SK-N-SH (cell line): Measurements from ENCODE around the gene NKAIN4. TPM values are rescaled to one million over a fixed set of nuclear protein-coding genes. Genes with fewer than 3 reads are reported as not detected.

Experiments
- CTCF ChIA-PET: fragments of 300-600, 350-600 bp; formaldehyde crosslinking; extraction: SDS; loops from one replicate; lab custom pipeline; 2021; lab: Yijun Ruan, JAX
- POLR2A ChIA-PET: fragments of 350-600 bp; sonication (Branson Sonifier 250); formaldehyde crosslinking; extraction: SDS; loops from one replicate; lab custom pipeline; 2020; ENCODE audit warnings: antibody characterized with exemption, inconsistent platforms; lab: Yijun Ruan, JAX
- DNase-seq: peaks from one replicate; pipeline ENCODE4 v3.0.0; 2012
- H2AFZ ChIP-seq: fragments of 200-600 bp; sonication (generic); 2 replicates; pipeline ENCODE4 v1.8.1; 2016; ENCODE audit warnings: antibody characterized with exemption, mild to moderate bottlenecking, low read depth
- H3F3A ChIP-seq: fragments of 200-600 bp; sonication (generic); replicated peaks from 2 replicates; pipeline ENCODE3; 2016; ENCODE audit warnings: antibody characterized with exemption, mild to moderate bottlenecking; ENCODE audit not compliant: insufficient read depth
- H3K27ac ChIP-seq, 2 experiments: fragments of 200-500 bp in 1 of 2; fragments of 200-600 bp in 1 of 2; sonication (Bioruptor generic) in 1 of 2; sonication (generic), shearing (Covaris generic) in 1 of 2; 2 replicates each; pipeline versions ENCODE4 v1.5.1 to v1.6.1; 2014 to 2016; ENCODE audit warnings: low read depth in 2 of 2, inconsistent platforms in 1 of 2, low read length in 1 of 2, mild to moderate bottlenecking in 1 of 2, mixed read lengths in 1 of 2
- H3K27me3 ChIP-seq: fragments of 200-600 bp; sonication (generic), shearing (Covaris generic); 2 replicates; pipeline ENCODE4 v1.6.1; 2016; ENCODE audit warnings: mixed run types; ENCODE audit not compliant: insufficient read depth
- H3K36me3 ChIP-seq, 2 experiments: fragments of 200-500 bp in 1 of 2; fragments of 200-600 bp in 1 of 2; sonication (Bioruptor generic) in 1 of 2; sonication (generic) in 1 of 2; replicated peaks in 1 of 2; 2 replicates each; pipeline versions ENCODE3 to v1.5.1; 2014 to 2016; ENCODE audit warnings: low read length in 1 of 2, mild to moderate bottlenecking in 1 of 2; ENCODE audit not compliant: insufficient read depth in 2 of 2, control insufficient read depth in 1 of 2
- H3K4me1 ChIP-seq, 2 experiments: fragments of 200-500 bp in 1 of 2; fragments of 200-600 bp in 1 of 2; sonication (Bioruptor generic) in 1 of 2; sonication (generic), shearing (Covaris generic) in 1 of 2; 2 replicates each; pipeline versions ENCODE4 v1.5.1 to v1.6.1; 2014 to 2016; ENCODE audit warnings: low read depth in 1 of 2, low read length in 1 of 2, mixed run types in 1 of 2; ENCODE audit not compliant: insufficient read depth in 2 of 2, control insufficient read depth in 1 of 2
- H3K4me2 ChIP-seq: fragments of 200-600 bp; sonication (generic), shearing (Covaris generic); 2 replicates; pipeline ENCODE4 v1.6.1; 2017; ENCODE audit warnings: mixed run types
- H3K4me3 ChIP-seq, 2 experiments: fragments of 200-500 bp in 1 of 2; fragments of 200-600 bp in 1 of 2; sonication (Bioruptor generic) in 1 of 2; sonication (generic), shearing (Covaris generic) in 1 of 2; 2 replicates each; pipeline versions ENCODE4 v1.5.1 to v1.8.1; 2014 to 2016; ENCODE audit warnings: low read depth in 2 of 2, inconsistent platforms in 1 of 2, low read length in 1 of 2, mild to moderate bottlenecking in 1 of 2, mixed read lengths in 1 of 2, moderate library complexity in 1 of 2
- H3K79me2 ChIP-seq: fragments of 200-600 bp; sonication (generic); 2 replicates; pipeline ENCODE4 v1.8.1; 2017; ENCODE audit warnings: mild to moderate bottlenecking; ENCODE audit not compliant: insufficient read depth
- H3K9ac ChIP-seq: fragments of 200-600 bp; sonication (generic); 2 replicates; pipeline ENCODE4 v1.6.1; 2017; ENCODE audit warnings: mixed run types
- H3K9me2 ChIP-seq: fragments of 200-600 bp; sonication (generic); 2 replicates; pipeline ENCODE4 v1.6.1; 2017; ENCODE audit warnings: mixed run types
- H3K9me3 ChIP-seq: fragments of 200-600 bp; sonication (generic); 2 replicates; pipeline ENCODE4 v1.6.1; 2017; ENCODE audit warnings: mixed run types, mild to moderate bottlenecking, moderate library complexity
- H4K20me1 ChIP-seq: fragments of 200-600 bp; sonication (generic); 2 replicates; pipeline ENCODE4 v1.6.1; 2017; ENCODE audit warnings: mild to moderate bottlenecking, mixed run types; ENCODE audit not compliant: insufficient read depth
- CHD2 ChIP-seq: fragments of 150-350 bp; IDR thresholded peaks from 2 replicates; pipeline ENCODE4 v1.6.1; 2018; ENCODE audit warnings: low read length; ENCODE audit not compliant: partially characterized antibody
- ELF1 ChIP-seq: IDR thresholded peaks from 2 replicates; pipeline ENCODE4 v1.4.0; 2012
- GABPA ChIP-seq: IDR thresholded peaks from 2 replicates; pipeline ENCODE4 v1.4.0; 2012; ENCODE audit warnings: low read depth, mild to moderate bottlenecking
- MXI1 ChIP-seq: IDR thresholded peaks from 2 replicates; pipeline ENCODE4 v1.6.1; 2012; ENCODE audit warnings: mild to moderate bottlenecking, low read depth, low read length, improper control_type of control experiment
- NFIC ChIP-seq: IDR thresholded peaks from 2 replicates; pipeline ENCODE4 v1.4.0; 2012; ENCODE audit warnings: borderline replicate concordance
- NRF1 ChIP-seq: IDR thresholded peaks from 2 replicates; pipeline ENCODE4 v1.6.1; 2012; ENCODE audit warnings: low read depth, mild to moderate bottlenecking, low read length
- POLR2AphosphoS5 ChIP-seq: IDR thresholded peaks from 2 replicates; pipeline ENCODE4 v1.6.1; 2012; ENCODE audit warnings: low read depth, low read length
- SIN3A ChIP-seq: IDR thresholded peaks from 2 replicates; pipeline ENCODE4 v1.6.1; 2012; ENCODE audit warnings: low read depth, mild to moderate bottlenecking, low read length, moderate library complexity, borderline replicate concordance
- TAF1 ChIP-seq: IDR thresholded peaks from 2 replicates; pipeline ENCODE4 v1.6.1; 2012; ENCODE audit warnings: low read depth, mild to moderate bottlenecking, low read length, moderate library complexity, borderline replicate concordance
- TEAD4 ChIP-seq: IDR thresholded peaks from 2 replicates; pipeline ENCODE4 v1.4.0; 2012; ENCODE audit warnings: mild to moderate bottlenecking, borderline replicate concordance; ENCODE audit not compliant: insufficient read depth
- YY1 ChIP-seq: IDR thresholded peaks from 2 replicates; pipeline ENCODE4 v1.4.0; 2012; ENCODE audit warnings: low read depth, mild to moderate bottlenecking
- WGBS: methylation state at CpG from one replicate; pipeline ENCODE4 v1.1.6; 2017; ENCODE audit warnings: low lambda C conversion rate; 5-methylcytosine and 5-hydroxymethylcytosine counted together
- polyA plus RNA-seq, 3 experiments: library from polyadenylated mRNA; depleted of rRNA; stranded (reverse); fragments of >200 nt; gene quantifications; 2 replicates each; pipeline ENCODE4 v1.2.3, GENCODE V29; 2012
- TF ChIP-seq, protein P1 (sequence below): IDR thresholded peaks from 2 replicates; pipeline ENCODE4 v1.4.0; 2012; ENCODE audit warnings: low read depth, borderline replicate concordance
- TF ChIP-seq, protein P2 (sequence below): fragments of 150-350 bp; IDR thresholded peaks from 2 replicates; pipeline ENCODE4 v1.6.1; 2016; ENCODE audit warnings: mild to moderate bottlenecking, low read depth, low read length
- TF ChIP-seq, protein P3 (sequence below): IDR thresholded peaks from 2 replicates; pipeline ENCODE4 v1.4.0; 2012; ENCODE audit warnings: low read depth

The NKAIN4 gene
- polyA plus RNA-seq, 1 of the 3 experiments (the other 2 are of a cell fraction) = not detected

DNA sequence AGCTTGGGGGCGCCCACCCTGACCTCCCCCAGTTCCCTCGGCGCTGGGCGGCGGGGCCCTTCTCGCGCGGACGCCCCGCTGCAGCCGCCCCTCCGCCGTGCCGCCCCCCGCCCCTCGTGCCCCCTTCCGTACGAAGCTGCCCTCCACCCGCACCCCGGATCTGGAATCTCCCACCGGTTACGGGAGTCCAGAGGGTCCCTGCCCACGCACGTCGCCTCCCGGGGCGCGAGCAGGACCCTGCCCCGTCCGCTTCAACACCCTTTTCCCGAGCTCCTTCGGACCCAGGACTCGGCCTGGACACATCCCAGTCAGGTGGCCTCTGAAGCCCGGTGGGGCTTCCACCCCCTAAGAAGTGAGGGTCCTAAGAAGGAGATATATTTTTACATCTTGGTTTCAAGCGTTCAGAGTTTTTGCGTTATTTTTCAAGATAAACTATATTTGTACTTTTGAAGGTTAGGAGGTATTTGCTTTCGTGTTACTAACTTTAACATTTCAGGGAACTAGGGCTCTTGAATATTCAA, 18.9 kb upstream of the NKAIN4 start (continued):
- TF ChIP-seq, protein P1, sequence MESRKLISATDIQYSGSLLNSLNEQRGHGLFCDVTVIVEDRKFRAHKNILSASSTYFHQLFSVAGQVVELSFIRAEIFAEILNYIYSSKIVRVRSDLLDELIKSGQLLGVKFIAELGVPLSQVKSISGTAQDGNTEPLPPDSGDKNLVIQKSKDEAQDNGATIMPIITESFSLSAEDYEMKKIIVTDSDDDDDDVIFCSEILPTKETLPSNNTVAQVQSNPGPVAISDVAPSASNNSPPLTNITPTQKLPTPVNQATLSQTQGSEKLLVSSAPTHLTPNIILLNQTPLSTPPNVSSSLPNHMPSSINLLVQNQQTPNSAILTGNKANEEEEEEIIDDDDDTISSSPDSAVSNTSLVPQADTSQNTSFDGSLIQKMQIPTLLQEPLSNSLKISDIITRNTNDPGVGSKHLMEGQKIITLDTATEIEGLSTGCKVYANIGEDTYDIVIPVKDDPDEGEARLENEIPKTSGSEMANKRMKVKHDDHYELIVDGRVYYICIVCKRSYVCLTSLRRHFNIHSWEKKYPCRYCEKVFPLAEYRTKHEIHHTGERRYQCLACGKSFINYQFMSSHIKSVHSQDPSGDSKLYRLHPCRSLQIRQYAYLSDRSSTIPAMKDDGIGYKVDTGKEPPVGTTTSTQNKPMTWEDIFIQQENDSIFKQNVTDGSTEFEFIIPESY = no peak
- TF ChIP-seq, protein P2, sequence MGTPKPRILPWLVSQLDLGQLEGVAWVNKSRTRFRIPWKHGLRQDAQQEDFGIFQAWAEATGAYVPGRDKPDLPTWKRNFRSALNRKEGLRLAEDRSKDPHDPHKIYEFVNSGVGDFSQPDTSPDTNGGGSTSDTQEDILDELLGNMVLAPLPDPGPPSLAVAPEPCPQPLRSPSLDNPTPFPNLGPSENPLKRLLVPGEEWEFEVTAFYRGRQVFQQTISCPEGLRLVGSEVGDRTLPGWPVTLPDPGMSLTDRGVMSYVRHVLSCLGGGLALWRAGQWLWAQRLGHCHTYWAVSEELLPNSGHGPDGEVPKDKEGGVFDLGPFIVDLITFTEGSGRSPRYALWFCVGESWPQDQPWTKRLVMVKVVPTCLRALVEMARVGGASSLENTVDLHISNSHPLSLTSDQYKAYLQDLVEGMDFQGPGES = no peak
- TF ChIP-seq CHD2 (no peak), YY1 (no peak)

DNA sequence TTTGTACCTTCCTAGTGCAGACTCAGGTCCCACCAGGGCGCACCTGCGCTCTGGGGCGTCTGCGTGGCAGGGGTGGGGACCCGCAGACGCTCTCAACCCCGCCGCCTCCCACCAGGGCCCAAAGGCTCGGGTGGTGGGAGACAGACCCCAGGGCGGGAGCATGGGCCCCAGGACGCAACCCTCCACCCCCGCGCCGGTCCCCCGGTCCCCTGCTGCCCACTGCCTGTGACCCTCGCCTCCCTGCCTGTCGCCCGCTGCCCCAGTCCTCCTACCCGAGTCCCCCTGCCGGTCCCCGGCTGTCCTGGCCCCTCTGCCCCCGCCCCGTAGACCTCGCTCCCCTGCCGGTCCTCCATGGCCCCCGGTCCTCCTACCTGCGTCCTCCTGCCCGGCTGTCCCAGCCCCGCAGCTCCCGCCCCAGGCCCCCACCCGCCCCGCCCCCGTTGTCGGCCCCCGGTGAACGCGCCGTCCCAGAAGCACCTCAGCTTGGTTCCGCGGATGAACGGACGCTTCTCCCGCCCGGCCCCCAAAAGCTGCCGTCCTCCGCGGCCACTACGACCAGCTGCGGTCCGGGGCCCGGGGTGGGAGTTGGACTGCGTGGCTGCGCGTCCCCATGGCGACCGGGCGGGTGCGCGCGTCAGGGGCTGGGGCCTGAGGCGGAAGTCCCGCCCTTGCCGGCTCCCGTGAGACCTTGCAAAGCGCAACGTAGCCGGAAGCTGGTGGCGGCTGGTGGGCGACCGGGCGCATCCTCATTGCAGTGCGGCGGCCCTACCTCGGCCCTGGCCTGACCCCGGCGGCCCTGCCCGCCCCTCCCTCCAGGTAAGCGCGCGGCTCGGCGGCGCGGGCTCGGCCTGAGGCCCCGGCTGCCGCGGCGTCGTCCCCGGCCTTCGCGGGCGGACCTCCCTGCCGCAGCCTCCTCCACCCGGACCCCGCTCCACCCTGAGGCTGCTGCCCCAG, 18.1 kb upstream of the NKAIN4 start, which contains the start of gene ARFGAP1:
Gene ARFGAP1 (plus strand): TSS at position 709 of the 954 bp plus-strand sequence. CDS start 2,768 bp downstream, outside the sequence.
- Histone ChIP-seq H3K4me1 (peaks cover 0 to 20% of the 10 kb centered on the region in 2 experiments; a peak in 2 of 4 replicates), H3K27me3 (no peaks in the 10 kb centered on the region), H3K4me2 (peak within 1 kb of the TSS; percentile 97), H3K4me3 (peak within 1 kb of the TSS; percentile 87 to 92), H3F3A (no peaks in the 10 kb centered on the region), H3K27ac (peak within 1 kb of the TSS; percentile 41 to 65; a peak in 3 of 4 replicates), H3K36me3 (peaks cover 0 to 16% of the 10 kb centered on the region in 2 experiments), H3K9ac (peak within 1 kb of the TSS; percentile 95), H3K79me2 (peaks cover 48% of the 10 kb centered on the region), H4K20me1 (peaks cover 40% of the 10 kb centered on the region), H3K9me2 (no peaks in the 10 kb centered on the region), H3K9me3 (no peaks in the 10 kb centered on the region), H2AFZ (0 out of 2 replicates have a peak within 1 kb of the TSS, but pooled peaks have one; percentile 51)
- WGBS = 5% methylated on average over 29 of the region's 97 CpGs
- CTCF ChIA-PET = interaction anchor here (0.8 to 4.7 kb wide), 12 partner anchors 8 to 300 kb away, joined by 3 to 38 read pairs (median 3); no protein-coding TSS in a partner anchor
- DNase-seq = peak; percentile 99
- TF ChIP-seq, protein P3, sequence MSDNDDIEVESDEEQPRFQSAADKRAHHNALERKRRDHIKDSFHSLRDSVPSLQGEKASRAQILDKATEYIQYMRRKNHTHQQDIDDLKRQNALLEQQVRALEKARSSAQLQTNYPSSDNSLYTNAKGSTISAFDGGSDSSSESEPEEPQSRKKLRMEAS = peak; percentile 58; the same call in 1 of the 2 replicates
- TF ChIP-seq CHD2 (peak; percentile 94), MXI1 (peak; percentile 91), GABPA (peak; percentile 92), POLR2AphosphoS5 (peak; percentile 88), TEAD4 (no peak), TAF1 (peak; percentile 43; the same call in 1 of the 2 replicates), SIN3A (peak; percentile 51; the same call in 1 of the 2 replicates), NRF1 (no peak; the same call in 1 of the 2 replicates), NFIC (no peak), ELF1 (peak; percentile 68; the same call in 1 of the 2 replicates)
- TF ChIP-seq, protein P1 = peak; percentile 87; the same call in 1 of the 2 replicates
- POLR2A ChIA-PET = interaction anchor here (1.2 to 1.9 kb wide), 5 partner anchors 9 to 49 kb away, joined by 3 to 7 read pairs (median 4); no protein-coding TSS in a partner anchor
